SK-N-SH treated with all-trans-retinoic acid at 6 μM for 48 hours (cell line): ENCODE data around the gene GBX1.

Experiments used
- PPARA ChIP-seq: fragments of 250-450 bp; sonication (Bioruptor Pico); IDR thresholded peaks from 2 replicates; pipeline ENCODE4 v1.5.0; 2020; ENCODE audit warnings: mild to moderate bottlenecking, borderline replicate concordance
- ZFP30 ChIP-seq: fragments of 450-650 bp; formaldehyde crosslinking; IDR thresholded peaks from 2 replicates; pipeline ENCODE4 v1.5.0; 2022; ENCODE audit warnings: mild to moderate bottlenecking, moderate library complexity
- TF ChIP-seq, protein P1 (sequence below): fragments of 250-450 bp; sonication (Bioruptor Pico); IDR thresholded peaks from 2 replicates; pipeline ENCODE4 v1.5.0; 2020; ENCODE audit warnings: mild to moderate bottlenecking, moderate library complexity
- TF ChIP-seq, protein P2 (sequence below): fragments of 250-450 bp; sonication (Bioruptor Pico); IDR thresholded peaks from 2 replicates; pipeline ENCODE4 v1.8.0; 2020; ENCODE audit warnings: mild to moderate bottlenecking, moderate library complexity, borderline replicate concordance
- TF ChIP-seq, protein P3 (sequence below): fragments of 250-450 bp; sonication (Bioruptor Pico); IDR thresholded peaks from 2 replicates; pipeline ENCODE4 v1.8.0; 2021; ENCODE audit warnings: low read depth, mild to moderate bottlenecking, moderate library complexity, borderline replicate concordance

DNA sequence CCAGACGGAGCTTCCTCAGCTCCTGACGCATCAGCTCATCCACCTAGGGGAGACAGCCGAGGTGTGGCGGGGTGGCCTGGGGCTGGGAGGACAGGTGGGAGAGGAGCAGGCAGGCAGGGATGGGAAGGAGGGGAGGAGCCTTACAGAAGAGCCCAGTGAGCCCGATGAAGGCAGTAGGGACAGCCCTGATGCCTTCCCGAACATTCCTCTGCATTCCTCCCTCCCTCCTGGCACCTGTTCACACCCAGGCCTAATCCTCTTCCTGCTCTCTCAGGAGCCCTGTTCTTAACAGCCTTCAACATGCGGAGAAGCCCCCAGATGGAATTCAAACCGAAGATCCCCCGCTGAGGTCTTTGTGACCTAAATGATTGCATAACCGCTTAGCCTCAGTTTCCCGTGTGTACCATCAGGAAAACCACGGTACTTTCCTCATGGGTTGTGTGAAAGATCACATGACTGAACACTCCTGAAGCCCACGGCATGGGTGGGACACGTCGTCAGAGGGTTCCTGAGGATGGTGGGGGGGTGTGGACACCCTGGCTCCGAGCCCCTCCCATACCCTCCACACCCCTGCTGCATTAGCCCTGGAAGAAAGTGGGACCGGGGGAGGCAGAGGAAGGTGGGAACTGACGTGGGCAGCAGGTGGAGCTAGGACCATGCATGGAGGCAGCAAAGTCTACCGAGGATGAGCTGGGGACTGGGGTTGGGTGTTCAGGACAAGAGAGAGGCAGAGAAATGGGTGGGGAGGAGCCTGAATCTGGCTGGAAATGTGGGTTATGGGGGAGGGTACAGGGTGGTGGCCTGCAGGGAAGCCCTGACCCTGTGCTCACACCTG, 28.3 kb upstream of the GBX1 start:
- TF ChIP-seq ZFP30 (CRISPR knock-in tag): no peak
- TF ChIP-seq, protein P1, sequence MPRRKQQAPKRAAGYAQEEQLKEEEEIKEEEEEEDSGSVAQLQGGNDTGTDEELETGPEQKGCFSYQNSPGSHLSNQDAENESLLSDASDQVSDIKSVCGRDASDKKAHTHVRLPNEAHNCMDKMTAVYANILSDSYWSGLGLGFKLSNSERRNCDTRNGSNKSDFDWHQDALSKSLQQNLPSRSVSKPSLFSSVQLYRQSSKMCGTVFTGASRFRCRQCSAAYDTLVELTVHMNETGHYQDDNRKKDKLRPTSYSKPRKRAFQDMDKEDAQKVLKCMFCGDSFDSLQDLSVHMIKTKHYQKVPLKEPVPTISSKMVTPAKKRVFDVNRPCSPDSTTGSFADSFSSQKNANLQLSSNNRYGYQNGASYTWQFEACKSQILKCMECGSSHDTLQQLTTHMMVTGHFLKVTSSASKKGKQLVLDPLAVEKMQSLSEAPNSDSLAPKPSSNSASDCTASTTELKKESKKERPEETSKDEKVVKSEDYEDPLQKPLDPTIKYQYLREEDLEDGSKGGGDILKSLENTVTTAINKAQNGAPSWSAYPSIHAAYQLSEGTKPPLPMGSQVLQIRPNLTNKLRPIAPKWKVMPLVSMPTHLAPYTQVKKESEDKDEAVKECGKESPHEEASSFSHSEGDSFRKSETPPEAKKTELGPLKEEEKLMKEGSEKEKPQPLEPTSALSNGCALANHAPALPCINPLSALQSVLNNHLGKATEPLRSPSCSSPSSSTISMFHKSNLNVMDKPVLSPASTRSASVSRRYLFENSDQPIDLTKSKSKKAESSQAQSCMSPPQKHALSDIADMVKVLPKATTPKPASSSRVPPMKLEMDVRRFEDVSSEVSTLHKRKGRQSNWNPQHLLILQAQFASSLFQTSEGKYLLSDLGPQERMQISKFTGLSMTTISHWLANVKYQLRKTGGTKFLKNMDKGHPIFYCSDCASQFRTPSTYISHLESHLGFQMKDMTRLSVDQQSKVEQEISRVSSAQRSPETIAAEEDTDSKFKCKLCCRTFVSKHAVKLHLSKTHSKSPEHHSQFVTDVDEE (CRISPR knock-in tag): no peak
- TF ChIP-seq, protein P2, sequence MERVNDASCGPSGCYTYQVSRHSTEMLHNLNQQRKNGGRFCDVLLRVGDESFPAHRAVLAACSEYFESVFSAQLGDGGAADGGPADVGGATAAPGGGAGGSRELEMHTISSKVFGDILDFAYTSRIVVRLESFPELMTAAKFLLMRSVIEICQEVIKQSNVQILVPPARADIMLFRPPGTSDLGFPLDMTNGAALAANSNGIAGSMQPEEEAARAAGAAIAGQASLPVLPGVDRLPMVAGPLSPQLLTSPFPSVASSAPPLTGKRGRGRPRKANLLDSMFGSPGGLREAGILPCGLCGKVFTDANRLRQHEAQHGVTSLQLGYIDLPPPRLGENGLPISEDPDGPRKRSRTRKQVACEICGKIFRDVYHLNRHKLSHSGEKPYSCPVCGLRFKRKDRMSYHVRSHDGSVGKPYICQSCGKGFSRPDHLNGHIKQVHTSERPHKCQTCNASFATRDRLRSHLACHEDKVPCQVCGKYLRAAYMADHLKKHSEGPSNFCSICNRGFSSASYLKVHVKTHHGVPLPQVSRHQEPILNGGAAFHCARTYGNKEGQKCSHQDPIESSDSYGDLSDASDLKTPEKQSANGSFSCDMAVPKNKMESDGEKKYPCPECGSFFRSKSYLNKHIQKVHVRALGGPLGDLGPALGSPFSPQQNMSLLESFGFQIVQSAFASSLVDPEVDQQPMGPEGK (CRISPR knock-in tag): no peak
- TF ChIP-seq PPARA: no peak
- TF ChIP-seq, protein P3, sequence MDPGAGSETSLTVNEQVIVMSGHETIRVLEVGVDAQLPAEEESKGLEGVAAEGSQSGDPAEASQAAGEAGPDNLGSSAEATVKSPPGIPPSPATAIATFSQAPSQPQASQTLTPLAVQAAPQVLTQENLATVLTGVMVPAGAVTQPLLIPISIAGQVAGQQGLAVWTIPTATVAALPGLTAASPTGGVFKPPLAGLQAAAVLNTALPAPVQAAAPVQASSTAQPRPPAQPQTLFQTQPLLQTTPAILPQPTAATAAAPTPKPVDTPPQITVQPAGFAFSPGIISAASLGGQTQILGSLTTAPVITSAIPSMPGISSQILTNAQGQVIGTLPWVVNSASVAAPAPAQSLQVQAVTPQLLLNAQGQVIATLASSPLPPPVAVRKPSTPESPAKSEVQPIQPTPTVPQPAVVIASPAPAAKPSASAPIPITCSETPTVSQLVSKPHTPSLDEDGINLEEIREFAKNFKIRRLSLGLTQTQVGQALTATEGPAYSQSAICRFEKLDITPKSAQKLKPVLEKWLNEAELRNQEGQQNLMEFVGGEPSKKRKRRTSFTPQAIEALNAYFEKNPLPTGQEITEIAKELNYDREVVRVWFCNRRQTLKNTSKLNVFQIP (CRISPR knock-in tag): no peak
